Measurements from ENCODE around the gene ANKRA2. TPM values are rescaled to one million over a fixed set of nuclear protein-coding genes. Genes with fewer than 3 reads are reported as not detected.

The ANKRA2 gene
- total RNA-seq, 1 donor from 2014 or later, result 14.4 TPM

DNA sequence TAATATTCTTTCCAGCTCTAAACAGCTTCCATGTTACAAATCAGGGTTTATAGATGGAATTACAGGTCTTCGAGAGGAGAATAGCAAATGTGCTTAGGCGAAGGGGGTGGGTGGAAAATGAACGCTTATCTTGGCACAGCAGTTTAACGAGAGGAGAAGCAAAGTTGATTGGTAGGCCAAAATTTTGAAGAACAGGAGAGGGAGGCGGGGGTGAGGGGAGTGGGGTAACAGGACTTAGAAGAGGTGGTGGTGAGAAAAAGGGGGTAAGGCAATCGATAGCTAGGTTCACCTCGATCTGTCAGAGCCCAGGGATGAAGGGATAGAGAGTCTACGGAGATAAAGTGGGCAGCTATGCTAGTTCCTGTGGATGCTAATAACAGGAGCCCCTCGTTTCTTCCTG is 764 bp downstream of the ANKRA2 start:
- no peak for DNase-seq (ENCODE audit: missing footprints)
- intact Hi-C loops (cut with DNase I), result loop anchor here (10.0 kb wide), 1 partner anchor 1200 kb away; the partner anchor contains the start of genes GFM2 and NSA2
- no peak for ATAC-seq

DNA sequence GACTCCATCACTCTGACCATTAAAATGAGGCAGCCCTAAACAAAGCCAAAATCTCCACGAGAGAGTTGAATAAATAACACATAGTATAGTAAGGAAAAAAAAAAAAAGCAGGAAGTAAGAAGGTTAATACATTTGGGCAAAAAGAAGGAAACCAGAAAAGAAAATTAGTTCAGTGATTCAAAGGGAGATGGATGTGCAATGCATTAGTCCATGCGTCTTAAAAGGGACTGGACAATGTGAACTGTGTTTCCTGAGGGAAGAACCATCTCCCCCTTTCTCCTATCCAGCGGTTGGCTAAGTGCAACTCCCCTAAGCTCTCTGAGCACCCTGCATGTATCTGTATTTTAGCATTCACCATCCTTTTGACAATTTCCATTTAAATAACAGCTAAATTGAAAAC is 1.4 kb downstream of the ANKRA2 start:
- ATAC-seq (no peak), DNase-seq (ENCODE audit: missing footprints) (no peak)
- intact Hi-C loops (cut with DNase I), result loop anchor here (10.0 kb wide), 1 partner anchor 1201 kb away; the partner anchor contains the start of genes GFM2 and NSA2

- ATAC-seq, result no peak
- no peak for DNase-seq (ENCODE audit: missing footprints)
- intact Hi-C loops (cut with DNase I), result no loop called here
Measured at GRCh38 chr5:73558950-73559349, 6.5 kb downstream of the ANKRA2 start.

GRCh38 chr5:73552642-73553041 is 12.8 kb downstream of the ANKRA2 start:
- ATAC-seq (no peak), DNase-seq (ENCODE audit: missing footprints) (no peak)
- intact Hi-C loops (cut with DNase I), result no loop called here

- ATAC-seq (no peak), DNase-seq (ENCODE audit: missing footprints) (no peak)
- intact Hi-C loops (cut with DNase I), result no loop called here
Measured at GRCh38 chr5:73550016-73550415, 15.4 kb downstream of the ANKRA2 start.

DNA sequence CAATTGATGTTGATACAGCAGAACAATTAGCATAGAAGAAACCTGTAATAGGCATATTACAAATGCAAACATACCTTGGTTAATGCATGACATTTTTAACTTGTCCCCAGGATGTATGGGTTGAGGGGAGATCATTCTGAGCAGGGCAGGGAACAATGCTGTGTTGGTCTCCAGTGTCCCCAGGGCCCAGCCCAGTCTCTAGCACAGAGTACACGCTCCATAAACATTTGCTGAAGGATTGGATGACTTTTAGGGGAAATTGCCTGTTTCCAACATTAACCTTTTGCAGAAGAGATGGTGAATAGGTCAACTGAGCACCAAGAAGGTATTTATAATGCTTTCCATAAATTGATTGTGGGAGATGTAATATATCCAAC is 20.0 kb downstream of the ANKRA2 start:
- ATAC-seq (no peak), DNase-seq (ENCODE audit: missing footprints) (no peak)
- intact Hi-C loops (cut with DNase I), result no loop called here

DNA sequence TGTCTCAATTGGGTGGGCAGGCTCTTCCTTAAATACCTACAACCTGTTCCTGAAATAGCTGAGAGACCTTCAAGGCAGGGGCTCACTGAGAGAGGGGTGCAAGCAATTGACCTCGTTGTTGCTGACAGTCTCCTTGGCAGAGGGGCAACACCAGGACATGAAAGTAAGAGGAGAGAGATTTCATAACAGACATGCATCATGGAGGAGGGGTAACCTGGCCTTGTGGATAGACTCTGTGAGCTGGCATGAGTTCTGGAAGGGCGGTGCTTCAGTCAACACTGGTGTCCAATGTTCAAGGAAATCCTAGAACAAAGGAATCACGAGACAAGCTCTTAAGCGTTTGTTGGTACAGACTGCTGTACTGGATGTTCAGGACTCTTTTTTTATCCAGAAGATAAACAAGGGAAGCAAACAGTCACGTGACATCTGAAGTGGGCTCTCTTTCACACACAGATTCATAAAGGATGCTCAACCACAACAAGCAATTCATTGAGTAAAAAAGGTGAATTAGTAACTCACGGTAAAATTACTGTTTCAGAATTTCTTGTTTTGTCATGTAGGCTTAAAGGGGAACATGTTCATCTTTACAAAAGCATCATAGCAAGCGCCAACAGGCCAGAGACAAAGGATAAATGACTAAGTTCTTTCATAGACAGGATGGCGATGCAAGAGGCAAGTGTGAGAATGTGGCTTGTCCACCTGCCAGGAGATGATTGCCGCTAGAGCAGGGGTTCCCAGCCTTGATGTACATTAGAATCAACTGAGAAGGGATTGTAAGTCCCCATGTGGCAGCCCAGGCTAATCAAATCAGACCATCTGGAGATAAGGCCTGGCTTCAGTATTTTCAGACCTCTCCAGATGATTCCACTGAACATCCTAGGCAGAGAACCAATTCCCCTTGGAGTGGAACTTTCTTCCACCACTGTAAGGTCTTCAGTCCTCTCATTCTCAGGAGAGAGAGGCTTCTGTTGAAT is 20.7 kb downstream of the ANKRA2 start:
- ATAC-seq (peak; percentile 79), DNase-seq (ENCODE audit: missing footprints) (no peak)
- intact Hi-C loops (cut with DNase I), result no loop called here

DNA sequence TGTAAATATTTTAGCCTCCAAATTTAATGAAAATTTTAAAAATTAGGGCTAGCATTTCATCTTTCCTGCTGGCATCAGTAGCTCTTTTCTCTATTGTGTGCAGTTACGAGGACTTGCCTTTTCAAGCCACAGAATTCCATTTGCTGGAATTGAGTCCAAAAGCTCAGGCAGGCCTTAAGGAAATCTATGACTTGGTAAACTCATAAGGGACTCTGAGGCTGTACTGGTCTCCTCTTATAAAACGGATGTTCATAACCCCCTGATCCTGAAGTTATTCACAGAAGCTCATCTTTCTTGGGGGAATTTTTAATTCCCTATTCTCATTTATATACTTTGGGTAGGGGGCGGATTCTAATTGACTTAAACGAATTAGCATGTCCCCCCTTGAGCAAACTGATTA is 23.4 kb downstream of the ANKRA2 start:
- intact Hi-C loops (cut with DNase I), result no loop called here
- ATAC-seq, result no peak

GRCh38 chr5:73540192-73540591 is 25.2 kb downstream of the ANKRA2 start:
- DNase-seq (ENCODE audit: missing footprints) (no peak), ATAC-seq (no peak)
- intact Hi-C loops (cut with DNase I), result no loop called here

More for the DNA sequence above, 23.4 kb downstream of the ANKRA2 start:
- no peak for DNase-seq (ENCODE audit: missing footprints)

DNA sequence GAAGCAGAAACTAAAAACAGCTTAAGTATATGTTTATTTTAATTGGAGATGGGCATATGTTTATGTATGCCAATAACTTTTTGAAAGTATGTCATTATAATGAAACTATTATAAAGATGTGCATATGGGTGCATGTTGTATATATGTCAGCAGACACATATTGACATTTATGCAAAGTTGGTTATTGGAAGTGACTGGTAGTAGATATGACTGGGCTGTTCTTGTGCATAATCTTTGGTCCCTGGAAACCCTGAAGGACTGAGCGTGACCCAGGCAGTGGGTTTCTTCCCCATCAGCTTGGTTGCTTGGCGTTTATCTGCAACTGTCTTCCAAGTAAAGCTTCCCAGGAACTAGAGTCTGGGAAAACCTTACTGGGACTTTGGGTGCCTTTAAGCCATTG is 25.7 kb downstream of the ANKRA2 start:
- no peak for ATAC-seq
- intact Hi-C loops (cut with DNase I), result no loop called here
- DNase-seq (ENCODE audit: missing footprints), result no peak

GRCh38 chr5:73534971-73535370 is 30.5 kb downstream of the ANKRA2 start:
- ATAC-seq (no peak), DNase-seq (ENCODE audit: missing footprints) (no peak)
- intact Hi-C loops (cut with DNase I), result no loop called here

- intact Hi-C loops (cut with DNase I), result no loop called here
- no peak for DNase-seq (ENCODE audit: missing footprints)
- ATAC-seq, result no peak
Measured at GRCh38 chr5:73534011-73534644, 31.3 kb downstream of the ANKRA2 start.

DNA sequence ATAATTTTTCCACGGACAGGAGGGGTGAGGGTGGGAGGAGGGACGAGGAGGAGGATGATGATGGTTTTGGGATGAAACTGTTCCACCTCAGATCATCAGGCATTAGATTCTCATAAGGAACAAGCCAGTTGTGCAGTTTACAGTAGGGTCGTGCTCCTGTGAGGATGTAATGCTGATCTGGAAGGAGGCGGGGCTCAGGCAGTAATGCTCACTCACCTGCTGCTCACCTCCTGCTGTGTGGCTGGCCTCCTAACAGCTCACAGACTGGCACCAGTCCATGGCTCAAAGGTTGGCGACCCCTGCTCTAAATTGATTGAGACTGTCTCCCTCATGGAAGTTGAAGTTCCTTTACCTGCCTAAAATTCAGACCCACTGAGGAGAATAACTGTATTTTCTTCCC is 33.2 kb downstream of the ANKRA2 start:
- ATAC-seq, result no peak
- no peak for DNase-seq (ENCODE audit: missing footprints)
- intact Hi-C loops (cut with DNase I), result no loop called here

DNA sequence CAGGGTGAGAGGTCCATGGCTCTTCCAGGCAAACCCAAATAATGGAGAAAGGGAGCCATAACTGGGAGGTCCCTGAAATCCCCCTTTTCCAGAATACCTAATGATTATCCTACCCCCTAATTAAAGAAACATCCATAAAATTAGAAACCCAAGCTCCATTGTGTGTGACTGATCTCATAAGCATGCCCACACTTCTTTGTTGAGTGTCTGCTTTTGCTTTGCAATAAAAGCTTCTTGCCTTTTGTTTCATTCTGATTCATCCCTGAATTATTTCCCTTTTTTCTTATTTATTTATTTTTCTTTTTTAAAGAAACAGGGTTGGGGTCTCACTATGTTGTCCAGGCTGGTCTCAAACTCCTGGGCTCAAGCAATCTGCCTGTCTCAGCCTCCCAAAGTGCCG is 34.1 kb downstream of the ANKRA2 start:
- DNase-seq (ENCODE audit: missing footprints) (no peak), ATAC-seq (no peak)
- intact Hi-C loops (cut with DNase I), result no loop called here

GRCh38 chr5:73529081-73529480 is 36.4 kb downstream of the ANKRA2 start:
- intact Hi-C loops (cut with DNase I), result no loop called here
- DNase-seq (ENCODE audit: missing footprints) (no peak), ATAC-seq (no peak)

DNA sequence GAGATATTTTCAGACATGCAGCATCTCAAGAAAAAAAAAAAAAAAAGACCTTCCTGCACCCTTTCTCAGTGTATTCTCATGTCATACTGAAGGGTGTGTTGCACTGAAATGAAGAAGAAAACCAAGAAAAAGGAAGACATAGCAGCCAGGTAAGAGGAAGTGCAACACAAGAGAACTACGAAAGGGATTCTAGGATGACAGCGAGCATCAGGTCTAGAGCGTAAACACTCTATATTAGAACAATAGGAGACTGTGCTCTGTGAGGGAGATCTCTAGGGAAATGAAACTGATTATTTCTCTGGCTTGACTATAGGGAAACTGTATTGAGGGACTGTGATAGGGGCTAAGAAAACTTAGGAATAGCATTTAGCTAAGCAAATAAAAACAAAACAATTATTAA is 37.2 kb downstream of the ANKRA2 start:
- no peak for DNase-seq (ENCODE audit: missing footprints)
- ATAC-seq, result no peak
- intact Hi-C loops (cut with DNase I), result no loop called here

DNA sequence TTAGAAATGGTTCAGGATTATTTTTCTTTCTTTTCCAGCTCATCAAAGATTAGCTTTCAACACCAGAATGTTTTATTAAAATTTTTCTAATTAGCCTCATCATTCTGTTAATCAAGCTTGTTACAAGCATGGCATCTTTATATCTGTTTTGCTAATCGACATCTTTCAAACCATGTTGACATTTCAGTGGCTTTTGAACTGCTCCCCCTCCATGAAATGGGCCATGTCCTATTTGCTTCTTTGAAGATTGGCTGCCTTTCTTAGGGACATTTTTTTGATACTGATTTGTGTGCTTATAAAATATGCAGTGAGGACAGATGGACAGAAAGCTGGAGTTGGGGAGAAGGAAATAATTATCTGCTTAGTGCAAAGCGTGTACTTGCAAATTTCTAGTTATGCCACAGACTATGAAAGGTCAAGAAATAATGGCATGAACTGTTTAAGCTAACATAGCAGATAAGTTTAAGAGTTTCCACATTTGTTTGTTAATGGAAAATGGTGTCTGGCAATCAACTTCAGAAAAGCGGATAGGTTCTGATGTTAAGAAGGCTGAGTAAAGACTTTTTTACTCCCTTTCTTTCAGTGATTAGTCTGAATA is 39.7 kb downstream of the ANKRA2 start:
- intact Hi-C loops (cut with DNase I), result no loop called here
- no peak for DNase-seq (ENCODE audit: missing footprints)
- ATAC-seq, result no peak

GRCh38 chr5:73523861-73524260 is 41.6 kb downstream of the ANKRA2 start:
- DNase-seq (ENCODE audit: missing footprints) (no peak), ATAC-seq (no peak)
- intact Hi-C loops (cut with DNase I), result no loop called here

DNA sequence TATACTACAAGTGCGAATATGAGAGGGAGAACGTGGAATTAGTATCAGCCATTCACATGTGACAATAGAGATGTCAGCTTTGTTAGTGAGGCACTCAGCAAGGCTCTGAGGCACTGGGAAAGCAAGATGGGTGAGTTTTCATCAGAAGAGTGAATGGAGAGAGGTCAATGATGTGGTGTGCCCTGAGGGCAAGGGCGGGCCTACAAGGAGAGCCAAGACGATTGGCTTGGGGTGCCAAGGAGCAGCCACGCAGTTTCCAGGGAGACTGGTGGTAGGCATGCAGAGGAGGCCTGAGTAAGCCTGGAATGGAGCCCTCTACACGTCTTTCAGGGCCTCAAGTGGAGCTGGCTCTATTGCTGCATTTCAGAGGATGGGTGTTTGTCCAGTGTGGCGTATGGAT is 42.5 kb downstream of the ANKRA2 start:
- ATAC-seq, result no peak
- intact Hi-C loops (cut with DNase I), result no loop called here
- no peak for DNase-seq (ENCODE audit: missing footprints)
